Tibial artery (tissue), 4 donors: Measurements from ENCODE around the gene ZMIZ1.
A peak's percentile ranks its signal among the peaks of the same experiment; 100 is the strongest.

Source experiments
- DNase-seq, 2 donors: peaks; one replicate each; pipeline ENCODE4 v3.0.0-alpha.2; 2019
- H3K27ac ChIP-seq, 2 donors: fragments of 200-600 bp; sonication (generic) in 1 of 2; 1 replicate in 1 of 2; 2 replicates in 1 of 2; pipeline ENCODE4 v1.5.1; 2018 to 2019; ENCODE audit warnings: mild to moderate bottlenecking in 1 of 2
- H3K27me3 ChIP-seq, 2 donors: fragments of 200-600 bp; sonication (generic) in 1 of 2; one replicate each; pipeline versions ENCODE4 v1.5.1 to v1.6.0; 2016 to 2019
- H3K36me3 ChIP-seq, 3 donors: fragments of 200-600 bp; sonication (generic) in 2 of 3; one replicate each; pipeline ENCODE4 v1.5.1; 2016 to 2019; ENCODE audit warnings: mild to moderate bottlenecking in 2 of 3
- H3K4me1 ChIP-seq, 4 donors: fragments of 200-600 bp; sonication (generic) in 2 of 4; 1 replicate in 3 of 4; 2 replicates in 1 of 4; pipeline ENCODE4 v1.5.1; 2016 to 2019
- H3K4me3 ChIP-seq, 2 donors: fragments of 200-600 bp; sonication (generic) in 1 of 2; 1 replicate in 1 of 2; 2 replicates in 1 of 2; pipeline ENCODE4 v1.5.1; 2018 to 2019; ENCODE audit warnings: mild to moderate bottlenecking in 2 of 2
- H3K9me3 ChIP-seq, 3 donors: fragments of 200-600 bp; sonication (generic) in 1 of 3; one replicate each; pipeline ENCODE4 v1.5.1; 2016 to 2019
- CTCF ChIP-seq, 2 experiments: fragments of 200-600 bp in 1 of 2; fragments of 450-650 bp in 1 of 2; IDR thresholded peaks; one replicate each; pipeline ENCODE4 v1.5.1; 2017 to 2019; ENCODE audit warnings: antibody characterized with exemption in 2 of 2, mild to moderate bottlenecking in 1 of 2, moderate library complexity in 1 of 2
- intact Hi-C: fragments of 100-400 bp; cut with DNase I; formaldehyde crosslinking; loops from one replicate; pipeline ENCODE4 v1.15.0; 2023; ENCODE audit warnings: low total_unique reads

Gene ZMIZ1

GRCh38 chr10:79349766-79350406 is 281.1 kb downstream of the ZMIZ1 start:
- peaks cover 0 to 25% (median 17%) of the 10 kb centered on the region in 4 donors for H3K4me1 ChIP-seq
- no peaks in the 10 kb centered on the region for H3K9me3 ChIP-seq
- H3K27me3 ChIP-seq, result no peaks in the 10 kb centered on the region
- no peak for DNase-seq
- peaks cover 27 to 56% (median 53%) of the 10 kb centered on the region in 3 donors for H3K36me3 ChIP-seq
- intact Hi-C loops, result no loop called here
- no peak for TF ChIP-seq CTCF (IDR thresholded peaks at IDR 0.05)
- no peak overlapping the region for H3K27ac ChIP-seq
- H3K4me3 ChIP-seq, result no peak overlapping the region

DNA sequence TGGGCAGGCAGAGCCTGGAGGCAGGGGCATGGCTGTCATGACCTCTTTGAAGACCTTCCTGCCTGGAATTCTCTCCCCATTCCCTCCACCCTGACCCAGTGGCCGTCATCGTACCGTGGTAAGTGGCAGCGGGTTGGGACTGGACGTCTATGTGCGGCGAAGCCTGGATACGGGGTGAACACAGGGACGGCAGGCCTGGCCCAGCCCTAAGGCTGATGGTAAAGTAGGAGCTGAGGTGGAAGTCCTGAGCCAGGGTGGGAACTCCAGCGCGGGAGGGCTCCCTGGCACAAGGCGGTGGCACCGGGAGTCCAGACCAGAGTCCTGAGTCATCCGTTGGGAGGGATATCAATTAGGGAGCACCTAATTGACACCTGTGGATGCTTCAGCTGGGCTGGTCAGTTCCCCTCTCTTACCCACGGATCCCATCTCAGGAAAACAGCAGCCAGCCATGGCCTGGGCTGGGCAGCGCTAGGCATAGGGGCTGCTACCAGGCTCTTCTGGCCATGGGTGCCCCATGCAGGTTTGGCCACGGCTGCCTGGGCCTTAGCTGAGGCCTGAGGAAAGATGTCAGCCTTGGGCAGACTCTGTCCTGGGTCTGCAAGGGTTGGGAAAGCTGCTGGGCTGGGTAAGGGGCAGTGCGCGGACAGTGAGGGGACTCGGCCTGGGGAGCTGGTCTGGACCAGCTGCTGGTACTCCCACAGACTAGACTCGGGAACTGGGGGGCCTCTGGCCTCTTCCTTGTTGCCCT is 281.8 kb downstream of the ZMIZ1 start:
- no peak for TF ChIP-seq CTCF (IDR thresholded peaks at IDR 0.05)
- Histone ChIP-seq H3K4me1 (peaks cover 0 to 25% (median 17%) of the 10 kb centered on the region in 4 donors), H3K27ac (no peak overlapping the region), H3K36me3 (peaks cover 27 to 63% (median 57%) of the 10 kb centered on the region in 3 donors), H3K9me3 (no peaks in the 10 kb centered on the region), H3K27me3 (no peaks in the 10 kb centered on the region), H3K4me3 (no peak overlapping the region)
- intact Hi-C loops, result no loop called here
- DNase-seq, result peak in 1 of 2 donors; percentile 60

DNA sequence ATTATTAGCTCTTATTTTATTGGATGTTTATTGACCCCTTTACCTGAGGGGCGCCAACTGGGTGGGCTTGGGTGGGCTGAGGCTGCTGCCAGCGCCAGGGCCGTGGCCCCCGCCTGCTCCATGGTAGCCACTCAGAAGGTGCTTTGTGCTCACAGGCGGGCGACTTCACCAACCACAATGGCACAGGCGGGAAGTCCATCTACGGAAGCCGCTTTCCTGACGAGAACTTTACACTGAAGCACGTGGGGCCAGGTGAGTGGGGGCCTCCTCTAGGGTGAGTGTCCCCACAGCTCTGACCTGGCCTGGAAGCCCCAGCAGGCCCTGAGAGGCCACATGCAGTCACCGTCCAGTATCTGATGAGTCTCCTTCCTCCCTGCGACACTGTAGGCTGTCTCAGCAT is 282.6 kb downstream of the ZMIZ1 start:
- Histone ChIP-seq H3K4me3 (no peak overlapping the region), H3K36me3 (peaks cover 27 to 65% (median 63%) of the 10 kb centered on the region in 3 donors), H3K9me3 (no peaks in the 10 kb centered on the region), H3K4me1 (peaks cover 0 to 25% (median 17%) of the 10 kb centered on the region in 4 donors), H3K27me3 (no peaks in the 10 kb centered on the region), H3K27ac (no peak overlapping the region)
- intact Hi-C loops, result no loop called here
- DNase-seq, result no peak
- TF ChIP-seq CTCF (IDR thresholded peaks at IDR 0.05), result no peak

DNA sequence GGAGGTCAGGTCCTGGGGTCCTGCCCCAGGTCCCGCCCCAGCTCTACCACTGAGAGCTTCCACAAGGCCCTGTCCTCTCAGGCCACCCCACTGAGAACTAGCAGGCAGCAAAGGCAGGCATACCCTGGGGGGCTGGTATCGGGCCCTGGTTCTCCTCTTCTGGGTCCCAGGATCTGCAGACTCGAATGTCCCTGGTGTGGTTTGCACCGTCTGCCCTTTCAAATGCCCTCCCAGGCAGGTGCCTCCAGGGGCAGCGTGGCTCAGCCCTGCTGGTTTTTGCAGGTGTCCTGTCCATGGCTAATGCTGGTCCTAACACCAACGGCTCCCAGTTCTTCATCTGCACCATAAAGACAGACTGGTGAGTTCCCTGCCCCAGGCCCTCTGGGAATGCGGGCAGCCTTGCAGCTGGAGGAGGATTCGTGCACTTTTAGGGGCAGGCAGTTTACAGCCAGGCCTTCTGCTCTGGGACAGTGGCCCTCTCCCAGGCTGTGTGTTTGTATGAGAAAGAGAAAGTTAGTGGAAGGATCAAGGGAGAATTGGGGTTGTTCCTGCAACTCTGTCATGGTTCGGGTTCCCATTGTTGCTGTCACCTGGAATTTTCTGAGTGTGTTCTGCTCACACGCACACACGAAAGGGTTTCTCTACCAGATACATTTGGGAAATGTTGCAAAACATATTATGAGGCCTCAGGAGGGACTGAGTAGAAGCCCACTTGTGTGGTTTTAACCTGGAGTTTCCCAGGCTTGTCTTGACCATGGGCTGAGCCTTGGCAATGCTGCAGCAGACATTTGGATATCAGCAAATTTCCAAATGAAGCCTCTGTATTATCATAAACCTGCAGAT is 283.5 kb downstream of the ZMIZ1 start:
- intact Hi-C loops, result no loop called here
- Histone ChIP-seq H3K9me3 (no peaks in the 10 kb centered on the region), H3K4me3 (no peak overlapping the region), H3K36me3 (peaks cover 27 to 69% (median 67%) of the 10 kb centered on the region in 3 donors), H3K4me1 (peaks cover 0 to 18% (median 13%) of the 10 kb centered on the region in 4 donors), H3K27ac (no peak overlapping the region), H3K27me3 (no peaks in the 10 kb centered on the region)
- no peak for DNase-seq
- no peak for TF ChIP-seq CTCF (IDR thresholded peaks at IDR 0.05)

GRCh38 chr10:79353000-79353406 is 284.2 kb downstream of the ZMIZ1 start:
- Histone ChIP-seq H3K4me1 (peaks cover 0 to 12% (median 9%) of the 10 kb centered on the region in 4 donors), H3K36me3 (peaks cover 27 to 73% (median 67%) of the 10 kb centered on the region in 3 donors), H3K4me3 (no peak overlapping the region), H3K9me3 (no peaks in the 10 kb centered on the region), H3K27me3 (no peaks in the 10 kb centered on the region), H3K27ac (no peak overlapping the region)
- no peak for TF ChIP-seq CTCF (IDR thresholded peaks at IDR 0.05)
- peak in 1 of 2 donors; percentile 63 for DNase-seq
- intact Hi-C loops, result no loop called here
